ENCODE measurements around the gene FHIT. TPM values are rescaled to one million over a fixed set of nuclear protein-coding genes. Genes with fewer than 3 reads are reported as not detected.

FHIT gene
- total RNA-seq, 1 experiment from 2014 or later = 9.8 TPM

- Histone ChIP-seq H3K79me2 (ENCODE audit: low read depth) (no peaks in the 10 kb centered on the region), H3K4me3 (no peak overlapping the region), H2AFZ (no peak overlapping the region), H3K4me2 (no peak overlapping the region), H4K20me1 (ENCODE audit: insufficient read depth) (no peaks in the 10 kb centered on the region), H3K27me3 (ENCODE audit: insufficient read depth, low read depth) (no peaks in the 10 kb centered on the region), H3K9me3 (ENCODE audit: insufficient read depth, low read depth) (no peaks in the 10 kb centered on the region), H3K36me3 (ENCODE audit: low read depth) (no peaks in the 10 kb centered on the region), H3K9me2 (ENCODE audit: insufficient read depth) (no peaks in the 10 kb centered on the region), H3F3A (ENCODE audit: insufficient read depth, low read depth) (no peaks in the 10 kb centered on the region), H3K27ac (no peak overlapping the region), H3K4me1 (replicated peaks; ENCODE audit: insufficient read depth) (no peaks in the 10 kb centered on the region)
- DNase-seq = no peak
- no TSS peak for BruUV-seq (replicated peaks)
- ChIA-PET POLR2A (ENCODE audit: unreplicated experiment) (no interaction called here), CTCF (no interaction called here)
- TF ChIP-seq CTCF (conservative IDR thresholded peaks at IDR 0.05) (no peak), EZH2 (IDR thresholded peaks at IDR 0.05; ENCODE audit: low read depth) (no peak)
- intact Hi-C loops (cut with micrococcal nuclease; ENCODE audit: unreplicated experiment) = no loop called here
These were observed 988.1 kb downstream of the FHIT start for GRCh38 chr3:60263191-60263590.

- no peak overlapping the region for H3K4me3 ChIP-seq
- intact Hi-C loops (cut with micrococcal nuclease; ENCODE audit: unreplicated experiment) = no loop called here
- H3K4me1 ChIP-seq (replicated peaks; ENCODE audit: insufficient read depth) = no peaks in the 10 kb centered on the region
These were observed 988.7 kb downstream of the FHIT start for GRCh38 chr3:60262546-60262945.

GRCh38 chr3:60260546-60260945 is 990.7 kb downstream of the FHIT start:
- no peak overlapping the region for H3K4me3 ChIP-seq
- H3K4me1 ChIP-seq (replicated peaks; ENCODE audit: insufficient read depth) = no peaks in the 10 kb centered on the region
- no peak overlapping the region for H3K27ac ChIP-seq
- H3K9me2 ChIP-seq (ENCODE audit: insufficient read depth) = no peaks in the 10 kb centered on the region
- no peaks in the 10 kb centered on the region for H3K79me2 ChIP-seq (ENCODE audit: low read depth)
- no peak overlapping the region for H2AFZ ChIP-seq
- ChIA-PET POLR2A (ENCODE audit: unreplicated experiment) (no interaction called here), CTCF (no interaction called here)
- H3F3A ChIP-seq (ENCODE audit: insufficient read depth, low read depth) = no peaks in the 10 kb centered on the region
- no peaks in the 10 kb centered on the region for H4K20me1 ChIP-seq (ENCODE audit: insufficient read depth)
- no peak overlapping the region for H3K4me2 ChIP-seq
- no peaks in the 10 kb centered on the region for H3K36me3 ChIP-seq (ENCODE audit: low read depth)
- H3K9me3 ChIP-seq (ENCODE audit: insufficient read depth, low read depth) = no peaks in the 10 kb centered on the region
- H3K27me3 ChIP-seq (ENCODE audit: insufficient read depth, low read depth) = no peaks in the 10 kb centered on the region
- no peak for TF ChIP-seq EZH2 (IDR thresholded peaks at IDR 0.05; ENCODE audit: low read depth)
- no peak for TF ChIP-seq CTCF (conservative IDR thresholded peaks at IDR 0.05)
- no peak for DNase-seq
- no TSS peak for BruUV-seq (replicated peaks)
- intact Hi-C loops (cut with micrococcal nuclease; ENCODE audit: unreplicated experiment) = no loop called here

More at GRCh38 chr3:60262546-60262945, 988.7 kb downstream of the FHIT start:
- CTCF ChIA-PET = no interaction called here
- no peak overlapping the region for H2AFZ ChIP-seq
- no peak overlapping the region for H3K4me2 ChIP-seq
- POLR2A ChIA-PET (ENCODE audit: unreplicated experiment) = no interaction called here
- H3K9me3 ChIP-seq (ENCODE audit: insufficient read depth, low read depth) = no peaks in the 10 kb centered on the region
- BruUV-seq (replicated peaks) = no TSS peak
- no peaks in the 10 kb centered on the region for H4K20me1 ChIP-seq (ENCODE audit: insufficient read depth)
- no peaks in the 10 kb centered on the region for H3F3A ChIP-seq (ENCODE audit: insufficient read depth, low read depth)
- H3K36me3 ChIP-seq (ENCODE audit: low read depth) = no peaks in the 10 kb centered on the region
- H3K79me2 ChIP-seq (ENCODE audit: low read depth) = no peaks in the 10 kb centered on the region
- no peaks in the 10 kb centered on the region for H3K9me2 ChIP-seq (ENCODE audit: insufficient read depth)
- no peak for TF ChIP-seq EZH2 (IDR thresholded peaks at IDR 0.05; ENCODE audit: low read depth)
- TF ChIP-seq CTCF (conservative IDR thresholded peaks at IDR 0.05) = no peak
- H3K27ac ChIP-seq = no peak overlapping the region
- no peak for DNase-seq
- no peaks in the 10 kb centered on the region for H3K27me3 ChIP-seq (ENCODE audit: insufficient read depth, low read depth)

Data from PC-9 (cell line).